Measurements from ENCODE around the gene LDLRAP1.

DNA sequence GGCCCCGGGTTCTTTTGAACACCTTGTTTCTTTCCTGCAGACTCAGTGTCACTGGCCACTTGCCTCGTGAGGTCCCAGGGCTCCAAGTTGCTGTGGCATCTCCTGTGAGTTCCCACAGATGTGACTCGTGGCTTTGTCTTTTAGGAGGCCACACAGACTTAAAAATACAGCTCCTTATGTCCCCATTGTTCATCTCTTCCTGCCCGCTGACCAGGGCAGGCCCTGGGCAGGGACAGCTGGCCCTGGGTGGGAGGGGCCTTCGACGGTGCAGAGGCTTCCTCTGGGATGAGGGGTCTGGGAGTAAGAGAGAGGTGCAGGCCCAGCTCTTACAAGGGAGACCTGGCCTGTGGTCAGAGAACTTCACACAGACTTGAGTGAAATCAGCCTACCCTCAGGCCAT lies 15.6 kb downstream of the LDLRAP1 start:
- TF ChIP-seq POLR2A (IDR thresholded peaks at IDR 0.05; ENCODE audit: low read depth, low read length) (no peak), POLR2AphosphoS5 (IDR thresholded peaks at IDR 0.05; ENCODE audit: low read depth, low read length) (no peak), TAF1 (IDR thresholded peaks at IDR 0.05; ENCODE audit: borderline replicate concordance, low read depth, low read length) (no peak)

Data from GM12892 (cell line).